ENCODE results near the gene TWF2. TPM values are rescaled to one million over a fixed set of nuclear protein-coding genes. Genes with fewer than 3 reads are reported as not detected.
A peak's percentile ranks its signal among the peaks of the same experiment; 100 is the strongest.

Gene TWF2
- total RNA-seq, 2 experiments from 2014 or later: 127 to 134 TPM

DNA sequence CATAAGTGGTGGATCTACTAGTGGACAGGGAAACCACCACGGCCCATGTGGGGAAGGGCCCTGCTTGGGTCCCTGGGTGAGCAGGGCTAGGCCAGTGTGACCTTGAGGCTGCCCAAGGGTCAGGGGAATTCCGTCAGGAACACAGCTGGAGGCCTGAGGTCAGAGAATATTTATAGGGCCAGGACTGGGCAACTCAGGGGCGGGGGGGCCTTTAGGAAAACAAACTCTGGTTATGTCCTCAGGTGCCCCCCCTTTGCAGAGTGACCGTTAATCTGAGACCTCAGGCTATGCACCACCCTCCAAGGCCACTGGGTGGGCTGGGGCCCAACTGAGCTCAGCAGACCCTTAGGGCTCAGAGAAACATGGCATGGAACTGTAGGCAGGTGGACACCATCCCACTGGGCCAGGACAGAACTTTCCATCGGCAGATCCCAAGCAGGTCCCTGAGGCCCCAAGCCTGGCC lies 2.5 kb downstream of the TWF2 start:
- peak overlapping the region; percentile 29 for H3K4me3 Mint-ChIP-seq
- H3K4me1 Mint-ChIP-seq: peaks cover 62% of the 10 kb centered on the region
- no peak for DNase-seq
- no peaks in the 10 kb centered on the region for H3K27me3 Mint-ChIP-seq
- H3K36me3 Mint-ChIP-seq: peaks cover 35% of the 10 kb centered on the region
- peak overlapping the region; percentile 78 for H3K27ac Mint-ChIP-seq
- no peaks in the 10 kb centered on the region for H3K9me3 Mint-ChIP-seq

DNA sequence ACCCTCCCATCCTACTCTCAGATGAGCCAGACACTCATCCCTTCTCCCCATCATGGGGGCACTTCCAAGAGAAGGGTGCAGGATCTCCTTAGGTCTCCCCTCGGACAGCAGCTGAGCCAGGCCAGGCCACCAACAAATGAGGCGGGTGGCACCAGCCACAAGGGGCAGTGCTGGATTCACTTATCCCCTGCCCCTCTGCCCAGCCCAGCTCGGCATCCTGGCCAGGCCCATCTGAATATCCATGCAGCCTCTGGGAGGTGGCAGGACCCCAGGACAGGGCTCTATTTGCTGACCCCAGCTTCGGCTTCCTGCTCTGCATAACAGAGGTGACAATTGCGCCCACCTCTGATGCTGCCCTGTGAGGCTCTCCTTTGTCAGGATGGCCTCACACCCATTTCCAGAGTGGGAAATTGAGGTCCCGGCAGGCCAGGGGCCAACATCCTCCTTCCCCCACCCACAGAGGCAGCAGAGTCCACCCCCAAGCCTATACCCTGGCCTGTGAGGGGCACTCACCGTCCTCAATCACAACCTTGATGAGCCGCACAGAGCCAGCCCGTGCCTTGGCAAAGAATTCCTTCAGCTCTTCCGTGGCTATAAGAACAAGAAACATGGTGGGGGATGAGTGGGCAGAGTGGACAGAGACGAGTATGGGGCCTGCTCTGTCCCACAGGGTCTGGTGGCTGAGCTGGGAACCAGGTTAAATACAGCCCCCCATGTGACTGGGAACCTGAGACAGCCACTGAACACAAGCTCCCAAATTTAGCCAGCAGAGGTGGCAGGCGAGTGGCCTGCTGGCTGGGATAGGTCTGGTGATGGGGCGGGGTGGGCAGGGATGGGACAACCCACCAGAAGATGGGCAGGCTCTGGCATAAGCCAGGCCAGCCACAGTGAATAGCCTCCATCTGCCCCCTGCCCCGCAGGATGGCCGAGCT lies 4.2 kb downstream of the TWF2 start:
- no peaks in the 10 kb centered on the region for H3K27me3 Mint-ChIP-seq
- no peak overlapping the region for H3K4me3 Mint-ChIP-seq
- no peak for DNase-seq
- no peaks in the 10 kb centered on the region for H3K9me3 Mint-ChIP-seq
- peaks cover 27% of the 10 kb centered on the region for H3K36me3 Mint-ChIP-seq
- H3K4me1 Mint-ChIP-seq: peaks cover 48% of the 10 kb centered on the region
- H3K27ac Mint-ChIP-seq: peak overlapping the region; percentile 68

DNA sequence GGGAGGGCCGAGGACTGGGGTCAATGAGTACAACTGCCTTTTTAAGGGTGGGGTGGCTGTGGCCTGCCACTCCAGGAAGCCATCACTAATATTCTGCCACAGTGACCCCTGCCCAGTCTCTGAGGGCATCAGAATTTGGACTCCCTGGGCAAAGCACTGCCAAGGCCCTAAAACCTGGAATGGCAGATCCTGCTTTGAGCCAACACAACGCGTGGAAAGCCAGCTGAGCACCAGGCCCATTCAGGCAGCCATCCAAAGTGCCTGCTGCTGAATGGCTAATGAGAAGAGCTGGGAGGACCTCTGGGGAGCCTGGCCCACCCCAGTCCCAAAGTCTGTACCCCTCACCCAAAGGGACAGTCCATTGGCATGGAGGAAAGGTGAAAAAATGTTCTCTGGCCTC lies 5.0 kb downstream of the TWF2 start:
- H3K4me1 Mint-ChIP-seq: peaks cover 46% of the 10 kb centered on the region
- peak overlapping the region; percentile 68 for H3K27ac Mint-ChIP-seq
- DNase-seq: no peak
- no peaks in the 10 kb centered on the region for H3K27me3 Mint-ChIP-seq
- no peak overlapping the region for H3K4me3 Mint-ChIP-seq
- H3K36me3 Mint-ChIP-seq: peaks cover 21% of the 10 kb centered on the region
- H3K9me3 Mint-ChIP-seq: no peaks in the 10 kb centered on the region

DNA sequence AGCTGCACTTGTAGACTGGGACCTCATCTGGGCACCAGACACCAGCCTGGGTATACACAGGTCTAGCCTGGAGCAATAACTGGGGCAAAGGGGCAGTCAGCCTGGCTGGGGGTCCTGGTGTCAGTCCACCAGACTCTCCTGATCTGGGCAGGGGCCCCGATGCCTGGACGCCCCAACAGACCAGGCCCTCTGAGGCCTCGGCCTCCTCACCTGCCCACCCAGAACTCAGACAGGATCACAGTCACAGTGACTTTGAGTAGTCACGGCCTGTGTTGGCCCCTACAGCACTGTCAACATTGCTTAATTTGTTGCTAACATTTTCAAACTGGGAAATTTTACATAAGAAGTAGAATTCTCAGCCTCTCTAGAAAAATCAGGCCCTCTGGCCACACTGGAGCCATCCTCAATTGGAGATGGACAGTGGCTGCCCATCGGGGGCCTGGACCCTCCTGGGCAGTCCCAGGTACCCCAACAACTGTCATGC lies 5.8 kb downstream of the TWF2 start:
- Mint-ChIP-seq H3K27me3 (no peaks in the 10 kb centered on the region), H3K4me3 (peak overlapping the region; percentile 7), H3K9me3 (no peaks in the 10 kb centered on the region), H3K4me1 (peaks cover 44% of the 10 kb centered on the region), H3K36me3 (peaks cover 21% of the 10 kb centered on the region), H3K27ac (peak overlapping the region; percentile 76)
- DNase-seq: no peak

DNA sequence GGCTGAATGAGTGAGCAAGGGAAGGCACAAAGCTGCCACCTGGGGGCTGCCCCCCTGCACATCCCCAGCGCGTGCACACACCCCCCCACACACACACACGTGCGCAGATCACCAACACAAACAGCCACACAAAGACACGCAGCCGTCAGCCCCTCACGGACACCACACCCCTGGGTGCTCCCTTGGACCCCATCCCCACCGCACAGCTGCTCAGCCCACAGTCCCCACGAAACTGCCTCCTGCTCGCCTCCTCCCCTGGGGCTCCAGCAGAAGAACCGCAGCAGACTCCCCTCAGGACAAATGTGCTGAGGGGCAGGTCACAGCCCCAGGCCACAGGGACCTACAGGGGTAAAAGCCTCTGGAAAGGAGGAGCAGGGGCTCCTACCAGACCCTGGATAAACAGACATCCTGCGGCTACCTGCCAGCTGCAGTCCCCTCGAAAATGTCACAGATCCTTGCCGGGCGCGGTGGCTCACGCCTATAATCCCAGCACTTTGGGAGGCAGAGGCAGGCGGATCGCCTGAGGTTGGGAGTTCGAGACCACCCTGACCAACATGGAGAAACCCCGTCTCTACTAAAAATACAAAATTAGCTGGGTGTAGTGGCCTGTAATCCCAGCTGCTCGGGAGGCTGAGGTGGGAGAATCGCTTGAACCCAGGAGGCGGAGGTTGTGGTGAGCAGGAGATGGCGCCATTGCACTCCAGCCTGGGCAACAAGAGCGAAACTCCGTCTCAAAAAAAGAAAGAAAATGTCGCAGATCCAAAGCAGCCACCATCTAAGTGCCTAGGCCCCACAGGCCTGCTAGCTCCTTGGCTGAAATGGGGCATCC lies 6.5 kb downstream of the TWF2 start:
- Mint-ChIP-seq H3K4me3 (no peak overlapping the region), H3K36me3 (peaks cover 21% of the 10 kb centered on the region), H3K27ac (peak overlapping the region; percentile 76), H3K9me3 (no peaks in the 10 kb centered on the region), H3K27me3 (no peaks in the 10 kb centered on the region), H3K4me1 (peaks cover 41% of the 10 kb centered on the region)
- DNase-seq: no peak

DNA sequence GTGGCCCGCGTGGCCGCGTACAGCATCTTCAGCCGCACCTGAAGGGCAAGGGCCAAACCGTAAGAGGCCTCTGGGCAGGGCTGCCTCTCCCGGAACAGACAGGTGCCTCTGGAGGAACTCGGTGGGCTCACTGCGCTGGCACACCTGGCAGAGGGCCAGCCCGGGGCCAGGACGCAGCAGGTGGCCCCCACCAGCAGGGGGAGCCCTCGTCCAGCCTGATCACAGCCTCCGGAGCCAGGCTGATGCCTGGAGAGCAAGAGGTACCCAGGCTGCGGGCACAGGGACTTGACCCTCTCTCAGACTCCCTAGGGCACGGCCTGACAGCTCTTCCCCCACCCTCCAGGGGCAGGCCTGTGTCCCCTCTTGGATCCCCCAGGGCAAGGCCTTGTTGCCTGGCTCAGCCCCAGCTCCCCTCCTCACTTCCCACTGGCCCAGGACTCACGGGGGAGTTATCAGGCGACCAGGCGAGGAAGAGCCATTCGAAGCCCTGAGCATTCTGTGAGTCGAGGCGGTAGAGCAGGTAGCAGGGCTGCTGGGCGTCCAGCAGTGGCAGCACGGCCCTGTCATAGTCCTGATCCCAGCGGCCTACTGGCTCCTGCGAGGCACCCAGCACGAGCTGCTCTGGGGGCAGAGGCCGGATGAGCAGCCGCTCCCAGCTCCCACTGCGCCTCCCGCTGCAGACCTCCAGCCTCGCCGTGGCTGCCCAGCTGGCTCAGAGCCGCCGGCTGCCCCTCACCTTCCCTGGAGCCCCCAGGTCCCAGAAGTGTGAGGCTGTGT lies 7.3 kb downstream of the TWF2 start:
- H3K4me3 Mint-ChIP-seq: no peak overlapping the region
- no peaks in the 10 kb centered on the region for H3K9me3 Mint-ChIP-seq
- H3K27me3 Mint-ChIP-seq: no peaks in the 10 kb centered on the region
- H3K36me3 Mint-ChIP-seq: peaks cover 21% of the 10 kb centered on the region
- DNase-seq: peak; percentile 88
- peak overlapping the region; percentile 88 for H3K27ac Mint-ChIP-seq
- peaks cover 40% of the 10 kb centered on the region for H3K4me1 Mint-ChIP-seq

DNA sequence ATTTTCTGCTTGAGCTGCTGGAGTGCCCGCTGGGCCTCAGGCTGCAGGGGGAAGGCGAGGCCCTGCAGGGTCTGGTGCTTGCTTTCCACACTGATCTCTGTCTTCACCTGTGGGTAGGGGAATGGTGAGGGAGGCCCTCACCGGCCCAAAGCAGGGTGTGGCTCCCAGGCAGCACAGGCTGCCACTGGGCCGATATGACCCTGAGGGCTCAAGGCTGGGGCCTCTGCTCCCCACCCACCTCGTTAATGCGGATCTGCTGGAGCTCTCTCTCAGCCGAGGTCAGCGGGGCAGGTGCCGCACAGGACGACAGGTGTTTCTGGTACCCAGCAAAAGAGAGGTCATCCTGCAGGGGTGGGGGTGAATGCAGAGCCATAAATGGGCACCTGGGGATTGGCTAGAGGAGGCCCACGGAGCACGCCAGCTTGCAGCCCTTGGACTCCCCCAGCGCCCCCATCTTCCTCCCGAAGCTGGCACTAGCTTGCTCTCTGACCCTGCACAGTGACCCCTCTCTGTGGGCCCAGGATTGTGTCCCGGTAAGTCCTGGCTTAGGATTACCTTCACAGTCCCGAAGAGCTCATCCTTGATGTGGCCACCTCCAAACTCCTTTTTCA lies 8.0 kb downstream of the TWF2 start:
- Mint-ChIP-seq H3K4me3 (no peak overlapping the region), H3K9me3 (no peaks in the 10 kb centered on the region), H3K27me3 (no peaks in the 10 kb centered on the region), H3K27ac (peak overlapping the region; percentile 88), H3K4me1 (peaks cover 40% of the 10 kb centered on the region), H3K36me3 (peaks cover 21% of the 10 kb centered on the region)
- no peak for DNase-seq

DNA sequence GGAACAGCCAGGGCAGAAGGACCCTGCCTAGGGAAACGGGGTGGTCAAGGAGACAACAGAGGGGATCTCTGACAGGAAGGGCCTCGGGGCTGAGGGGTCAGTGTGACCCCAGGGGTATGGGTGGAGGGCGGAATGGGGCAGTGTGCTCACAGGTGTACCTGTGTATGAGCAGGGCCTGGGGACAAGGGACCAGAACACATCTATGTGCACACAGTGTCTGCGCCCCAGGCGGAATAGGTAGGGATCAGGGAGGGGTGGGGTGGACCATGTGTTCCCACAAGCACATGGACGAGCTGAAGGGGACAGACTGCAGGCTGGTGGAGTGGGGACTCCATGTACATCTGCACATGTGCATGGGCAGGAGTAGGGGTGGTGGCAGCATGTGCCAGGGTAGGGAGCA lies 8.5 kb downstream of the TWF2 start:
- no peak overlapping the region for H3K27ac Mint-ChIP-seq
- H3K27me3 Mint-ChIP-seq: no peaks in the 10 kb centered on the region
- no peaks in the 10 kb centered on the region for H3K9me3 Mint-ChIP-seq
- H3K4me1 Mint-ChIP-seq: peaks cover 40% of the 10 kb centered on the region
- no peak for DNase-seq
- peaks cover 21% of the 10 kb centered on the region for H3K36me3 Mint-ChIP-seq
- H3K4me3 Mint-ChIP-seq: no peak overlapping the region

DNA sequence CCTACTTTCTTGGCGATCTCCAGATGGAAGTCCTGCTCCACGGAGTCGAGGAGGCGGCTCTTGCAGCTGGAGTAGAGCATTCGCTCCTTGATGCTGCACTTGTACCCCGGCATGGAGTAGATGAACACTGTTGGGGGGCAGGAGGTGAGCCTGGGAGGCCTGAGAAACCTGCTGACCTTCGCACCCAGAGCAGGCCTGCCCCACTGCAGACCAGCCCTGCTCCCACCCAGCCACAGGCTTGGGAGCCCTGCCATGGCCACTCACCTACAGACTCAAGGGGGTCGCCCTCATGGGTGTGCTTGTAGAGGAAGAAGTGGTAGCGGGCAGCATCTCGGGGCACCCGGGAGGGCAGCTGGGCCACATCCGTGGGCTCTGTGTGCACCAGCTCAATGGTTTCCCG lies 9.3 kb downstream of the TWF2 start:
- Mint-ChIP-seq H3K4me1 (peaks cover 41% of the 10 kb centered on the region), H3K9me3 (no peaks in the 10 kb centered on the region)

DNA sequence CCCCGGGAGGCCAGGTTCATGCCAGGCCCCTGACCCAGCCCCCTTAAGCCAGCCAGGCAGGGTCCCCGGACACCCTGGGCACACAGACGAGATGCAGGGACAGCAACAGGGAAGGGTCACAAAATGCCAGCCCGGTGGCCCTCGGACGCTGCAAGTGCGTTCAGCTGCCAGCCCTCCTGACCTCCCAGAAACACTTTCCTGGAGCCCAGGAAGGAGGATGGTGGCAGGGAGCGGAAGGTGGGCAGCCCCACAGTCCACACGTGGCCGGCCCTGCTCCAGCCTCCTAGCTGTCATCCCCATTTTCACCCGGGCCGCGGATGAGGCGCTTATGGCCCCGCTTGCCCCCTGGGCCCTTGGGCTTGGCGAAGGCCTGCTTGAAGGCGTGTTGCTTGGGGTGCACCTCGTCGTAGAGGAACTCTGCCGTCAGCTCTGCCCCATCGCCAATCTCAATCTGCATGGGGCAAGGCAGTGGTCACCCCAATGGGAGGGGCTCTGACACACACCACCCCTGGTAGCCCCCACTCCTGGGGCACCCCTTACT lies 10.1 kb downstream of the TWF2 start:
- no peak overlapping the region for H3K4me3 Mint-ChIP-seq
- peaks cover 40% of the 10 kb centered on the region for H3K4me1 Mint-ChIP-seq
- no peaks in the 10 kb centered on the region for H3K9me3 Mint-ChIP-seq
- peaks cover 20% of the 10 kb centered on the region for H3K36me3 Mint-ChIP-seq
- H3K27me3 Mint-ChIP-seq: no peaks in the 10 kb centered on the region
- no peak overlapping the region for H3K27ac Mint-ChIP-seq
- DNase-seq: no peak

More for the DNA sequence above, 9.3 kb downstream of the TWF2 start:
- peaks cover 21% of the 10 kb centered on the region for H3K36me3 Mint-ChIP-seq
- H3K4me3 Mint-ChIP-seq: no peak overlapping the region
- no peak overlapping the region for H3K27ac Mint-ChIP-seq
- H3K27me3 Mint-ChIP-seq: no peaks in the 10 kb centered on the region
- DNase-seq: no peak

DNA sequence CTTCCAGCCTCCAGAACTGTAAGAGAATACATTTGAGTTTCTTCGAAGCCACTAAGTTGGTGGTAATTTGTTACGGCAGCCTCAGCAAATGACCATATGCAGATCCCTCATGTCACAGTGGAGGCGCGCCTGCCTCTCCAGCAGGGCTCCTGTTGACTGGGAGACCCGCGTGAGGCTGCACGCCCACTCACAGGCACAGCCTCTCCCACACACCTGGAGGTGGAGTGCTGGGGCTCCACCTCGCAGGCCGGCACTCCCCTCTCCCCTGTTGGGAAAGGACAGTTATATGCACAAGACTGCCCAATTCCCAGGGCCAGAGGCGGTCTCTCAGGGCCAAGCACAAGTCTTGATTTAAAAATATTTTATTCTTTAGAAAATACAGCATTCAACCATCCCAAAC lies 10.7 kb downstream of the TWF2 start:
- peaks cover 19% of the 10 kb centered on the region for H3K36me3 Mint-ChIP-seq

DNA sequence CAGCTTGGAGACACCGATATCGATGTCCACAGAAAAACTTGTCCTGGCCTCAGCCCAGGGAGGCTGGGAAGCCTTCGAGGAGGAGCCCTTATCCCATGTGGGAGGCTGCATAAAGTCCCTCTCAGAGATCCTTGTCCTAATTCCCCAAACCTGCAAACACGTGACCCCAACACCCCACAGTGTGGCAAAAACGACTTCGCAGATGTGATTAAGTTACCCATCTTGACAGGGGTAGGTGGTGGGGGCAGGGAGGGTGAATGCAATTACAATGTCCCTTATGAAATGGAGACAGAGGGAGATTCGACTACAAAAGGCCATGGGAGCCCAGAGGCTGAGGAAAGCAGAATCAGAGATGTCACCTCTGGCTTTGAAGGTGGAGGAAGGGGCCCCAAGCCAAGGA lies 11.2 kb downstream of the TWF2 start:
- H3K36me3 Mint-ChIP-seq: peaks cover 19% of the 10 kb centered on the region
- H3K27me3 Mint-ChIP-seq: no peaks in the 10 kb centered on the region
- H3K9me3 Mint-ChIP-seq: no peaks in the 10 kb centered on the region
- peak overlapping the region; percentile 20 for H3K27ac Mint-ChIP-seq
- H3K4me1 Mint-ChIP-seq: peaks cover 46% of the 10 kb centered on the region
- no peak overlapping the region for H3K4me3 Mint-ChIP-seq
- no peak for DNase-seq

More for the DNA sequence above, 10.7 kb downstream of the TWF2 start:
- Mint-ChIP-seq H3K27me3 (no peaks in the 10 kb centered on the region), H3K27ac (peak overlapping the region; percentile 20), H3K9me3 (no peaks in the 10 kb centered on the region), H3K4me1 (peaks cover 42% of the 10 kb centered on the region), H3K4me3 (no peak overlapping the region)
- DNase-seq: no peak

DNA sequence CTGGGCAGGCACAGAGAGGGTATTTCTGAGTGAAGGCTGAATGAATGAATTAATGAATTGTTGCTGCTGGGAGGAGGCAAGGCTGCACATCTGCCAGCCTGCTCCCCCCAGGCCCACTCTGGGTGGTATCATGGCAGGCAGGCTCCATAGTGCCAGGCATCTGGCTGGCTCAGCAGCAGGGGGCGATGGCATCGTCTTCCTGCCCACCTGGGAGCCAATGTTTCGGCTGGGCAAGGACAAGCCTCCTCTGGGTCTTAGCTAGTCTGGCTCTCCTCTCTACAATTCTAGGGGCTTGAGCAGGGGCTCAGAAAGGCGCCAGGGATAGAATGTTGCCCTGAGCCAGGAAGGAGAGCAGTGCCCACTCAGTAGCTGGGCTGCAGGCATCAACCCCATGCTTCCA lies 11.8 kb downstream of the TWF2 start:
- no peak for DNase-seq
- no peak overlapping the region for H3K4me3 Mint-ChIP-seq
- H3K4me1 Mint-ChIP-seq: peaks cover 47% of the 10 kb centered on the region
- no peaks in the 10 kb centered on the region for H3K27me3 Mint-ChIP-seq
- peaks cover 16% of the 10 kb centered on the region for H3K36me3 Mint-ChIP-seq
- H3K27ac Mint-ChIP-seq: peak overlapping the region; percentile 90
- H3K9me3 Mint-ChIP-seq: no peaks in the 10 kb centered on the region

DNA sequence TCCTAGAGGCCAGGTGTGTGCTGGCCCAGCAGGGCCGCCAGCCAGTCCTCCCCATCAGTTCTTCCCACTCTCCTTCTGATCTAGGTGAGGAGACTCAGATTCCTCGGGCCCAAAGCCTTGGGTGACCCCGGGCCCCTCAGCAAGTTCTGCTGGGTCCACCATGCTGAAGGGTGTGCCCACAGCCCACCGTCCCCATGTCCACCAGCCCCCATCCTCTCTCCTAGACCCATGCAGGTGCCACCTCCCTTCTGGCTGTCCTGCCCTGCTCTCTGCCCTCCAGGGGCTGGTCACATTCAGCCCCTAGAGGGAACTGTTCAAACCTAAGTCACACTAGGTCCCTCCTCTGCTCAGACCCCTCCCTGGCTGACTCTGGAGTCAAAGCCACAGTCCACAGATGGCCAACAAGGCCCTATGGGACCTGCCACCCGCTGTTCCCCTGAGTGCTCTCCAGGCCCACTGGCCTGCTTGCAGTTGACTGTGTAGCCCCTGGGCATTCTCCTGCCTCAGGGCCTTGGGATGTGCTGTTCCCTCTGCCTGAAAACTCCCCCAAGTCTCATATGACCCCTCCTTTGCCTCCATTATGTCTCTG lies 12.6 kb downstream of the TWF2 start:
- peak overlapping the region; percentile 90 for H3K27ac Mint-ChIP-seq
- H3K36me3 Mint-ChIP-seq: peaks cover 12% of the 10 kb centered on the region
- peak overlapping the region; percentile 62 for H3K4me3 Mint-ChIP-seq
- H3K9me3 Mint-ChIP-seq: no peaks in the 10 kb centered on the region
- DNase-seq: no peak
- H3K4me1 Mint-ChIP-seq: peaks cover 50% of the 10 kb centered on the region
- H3K27me3 Mint-ChIP-seq: no peaks in the 10 kb centered on the region
